ENCODE data around the gene HOXD12.

DNA sequence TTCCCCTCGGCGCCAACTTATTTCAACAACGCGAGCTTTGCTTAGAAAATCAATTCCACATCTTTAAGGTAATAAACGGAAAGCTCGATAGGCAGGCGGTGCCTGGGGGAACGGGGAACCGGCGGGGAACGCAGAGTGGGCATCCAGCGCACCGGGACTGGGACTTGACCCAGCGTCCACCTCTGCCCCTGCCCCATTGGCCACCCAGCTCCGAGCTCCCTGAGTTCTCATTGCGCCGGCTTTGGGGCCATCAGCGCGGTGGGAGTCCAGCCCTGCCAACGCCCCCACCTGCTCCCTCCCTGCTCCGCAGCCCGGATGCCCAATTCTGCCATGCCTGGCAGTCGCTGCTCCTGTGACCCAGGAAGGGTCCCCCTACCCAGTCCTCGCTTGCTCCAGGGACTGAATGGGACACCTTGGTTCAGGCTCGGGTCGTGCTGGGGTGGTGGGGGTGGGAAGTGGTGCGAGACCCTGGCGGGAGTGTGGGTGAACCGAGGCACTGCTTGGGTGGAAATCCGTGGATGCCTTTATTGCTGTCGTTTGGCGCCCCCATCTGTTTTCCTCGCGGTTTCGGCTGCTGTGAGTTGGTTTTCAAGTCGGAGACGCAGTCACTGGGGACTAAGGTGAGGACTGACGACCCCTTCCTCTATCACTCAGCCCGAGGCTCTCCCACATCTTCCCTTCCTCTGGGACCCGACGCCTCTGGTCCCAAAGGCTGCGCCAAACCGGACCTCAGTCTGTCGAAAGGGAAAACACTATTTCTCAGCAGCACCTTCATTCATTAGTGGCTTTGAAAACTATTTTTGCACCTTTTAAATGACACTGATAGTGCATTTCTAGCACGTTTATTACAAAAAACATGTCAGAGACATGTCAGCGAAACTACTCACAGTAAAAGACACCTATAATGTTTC, 13.5 kb upstream of the HOXD12 start:
- TF ChIP-seq CTCF (IDR thresholded peaks at IDR 0.05) (peak; percentile 22 to 49 (median 38)), POLR2A (IDR thresholded peaks at IDR 0.05) (no peak)
